HG03342 (cell line): ENCODE measurements around the gene PUS1.
"Not testable (repeated sequence)": the region's sequence is repeated elsewhere in the genome, so short reads cannot be mapped to it uniquely, and the experiment has no call there.

Experiments used
- ATAC-seq: cut with Tn5 transposase; IDR thresholded peaks from one replicate; pipeline ENCODE4 v1.9.1; 2021; ENCODE audit warnings: mild to moderate bottlenecking, moderate library complexity; ENCODE audit not compliant: unreplicated experiment

The PUS1 gene

DNA sequence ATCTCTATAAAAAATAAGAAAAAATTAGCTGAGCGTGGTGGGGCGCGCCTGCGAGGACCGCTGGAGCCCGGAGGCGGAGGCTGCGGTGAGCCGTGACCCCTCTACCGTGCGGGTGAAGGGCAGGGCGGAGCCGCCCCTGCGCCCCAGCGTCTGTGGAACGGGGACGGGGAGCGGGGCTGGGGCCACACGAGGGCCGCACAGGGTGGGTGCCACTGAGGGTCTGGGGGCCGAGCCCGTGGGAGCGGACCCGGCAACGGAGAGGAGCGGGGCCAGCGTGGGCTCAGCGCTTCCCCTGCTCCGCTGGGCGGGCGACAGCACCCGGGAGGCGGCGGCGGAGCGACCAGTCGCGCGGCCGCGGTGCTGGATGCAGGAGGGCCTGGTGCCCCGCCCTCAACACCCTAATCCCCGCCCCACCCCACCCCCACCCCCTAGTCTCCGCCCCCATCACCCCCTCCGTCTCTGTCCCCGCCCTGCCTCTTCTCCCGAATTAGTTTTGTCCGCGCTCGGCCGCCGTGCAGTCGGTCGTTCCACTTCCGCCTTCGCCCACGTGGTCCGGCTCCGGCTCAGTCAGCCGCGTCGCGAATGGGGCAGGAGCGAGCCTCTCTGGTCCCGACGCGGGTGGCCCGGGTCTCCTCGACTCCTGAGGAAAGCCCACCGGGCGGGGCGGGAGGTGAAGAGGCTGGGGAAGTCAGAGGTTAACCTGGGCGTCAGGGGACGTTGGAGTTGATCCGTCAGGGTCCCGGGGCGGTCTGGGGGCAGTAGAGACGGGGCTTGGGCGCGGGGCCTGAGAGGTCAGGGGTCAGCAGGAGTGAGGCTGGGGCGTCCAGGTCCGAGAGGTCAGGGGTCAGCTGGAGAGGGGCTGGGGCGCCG lies at the start of gene PUS1:
Gene PUS1 (plus strand): TSS at position 566 of the 870 bp plus-strand sequence. CDS start 447 bp downstream, outside the sequence.
- ATAC-seq, result peak; percentile 61

DNA sequence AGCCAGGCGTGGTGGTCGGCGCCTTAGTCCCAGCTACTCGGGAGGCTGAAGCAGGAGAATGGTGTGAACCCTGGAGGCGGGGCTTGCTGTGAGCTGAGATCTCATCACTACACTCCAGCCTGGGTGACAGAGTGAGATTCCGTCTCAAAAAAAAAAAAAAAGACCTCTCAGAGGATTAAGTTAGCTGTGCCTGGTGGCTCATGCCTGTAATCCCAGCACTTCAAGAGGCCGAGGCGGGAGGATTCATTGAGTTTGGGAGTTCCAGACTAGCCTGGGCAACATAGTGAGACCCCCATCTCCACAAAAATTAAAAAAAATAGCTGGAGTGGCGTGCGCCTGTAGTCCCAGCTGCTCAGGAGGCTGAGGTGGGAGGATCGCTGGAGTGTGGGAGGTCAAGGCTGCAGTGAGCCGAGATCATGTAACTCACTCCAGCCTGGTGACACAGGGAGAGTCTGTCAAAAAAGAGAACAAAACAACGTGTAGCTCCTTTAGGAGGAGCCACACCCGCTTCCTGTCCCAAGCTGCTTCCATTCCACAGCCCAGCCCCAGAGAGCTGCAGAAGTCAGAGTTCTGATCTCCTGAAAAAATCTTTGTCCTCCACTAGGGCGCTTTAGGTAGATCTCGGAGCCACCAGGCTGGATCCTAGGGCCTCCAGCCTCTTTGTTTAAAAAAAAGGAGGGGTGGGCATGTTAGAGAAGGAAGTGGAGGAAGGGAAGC lies 46.1 kb upstream of the PUS1 start:
- no peak for ATAC-seq

DNA sequence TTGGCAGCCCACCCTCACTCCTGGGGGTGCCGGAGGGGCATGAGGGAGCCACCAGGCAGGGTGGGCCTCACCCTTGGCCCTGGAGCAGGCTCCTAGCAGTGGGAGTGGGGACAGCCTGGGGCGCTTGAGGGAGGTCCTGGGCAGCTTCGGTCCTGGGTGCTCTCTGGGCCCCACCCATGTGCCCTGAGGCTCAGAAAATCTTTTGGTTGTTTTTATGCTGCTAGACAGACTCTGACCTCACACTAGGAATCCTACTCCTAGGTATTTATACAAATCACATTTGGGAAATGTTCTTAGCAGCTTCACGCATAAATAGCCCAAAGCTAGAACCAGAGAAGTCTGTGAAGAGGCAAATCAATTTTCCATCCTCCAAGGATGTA lies 45.6 kb upstream of the PUS1 start:
- ATAC-seq, result no peak

DNA sequence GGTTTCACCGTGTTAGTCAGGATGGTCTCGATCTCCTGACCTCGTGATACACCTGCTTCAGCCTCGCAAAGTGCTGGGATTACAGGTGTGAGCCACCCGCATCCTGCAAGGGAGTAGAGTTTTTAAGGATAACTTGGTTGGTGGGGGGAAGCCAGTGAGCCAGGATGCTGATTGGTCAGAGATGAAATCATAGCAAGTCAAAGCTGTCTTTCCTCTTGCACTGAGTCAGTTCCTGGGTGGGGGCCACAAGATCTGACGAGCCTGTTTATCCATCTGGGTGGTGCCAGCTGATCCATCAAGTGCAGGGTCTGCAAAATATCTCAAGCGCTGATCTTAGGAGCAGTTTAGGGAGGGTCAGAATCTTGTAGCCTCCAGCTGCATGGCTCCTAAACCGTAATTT lies 44.0 kb upstream of the PUS1 start:
- not testable (repeated sequence) for ATAC-seq

DNA sequence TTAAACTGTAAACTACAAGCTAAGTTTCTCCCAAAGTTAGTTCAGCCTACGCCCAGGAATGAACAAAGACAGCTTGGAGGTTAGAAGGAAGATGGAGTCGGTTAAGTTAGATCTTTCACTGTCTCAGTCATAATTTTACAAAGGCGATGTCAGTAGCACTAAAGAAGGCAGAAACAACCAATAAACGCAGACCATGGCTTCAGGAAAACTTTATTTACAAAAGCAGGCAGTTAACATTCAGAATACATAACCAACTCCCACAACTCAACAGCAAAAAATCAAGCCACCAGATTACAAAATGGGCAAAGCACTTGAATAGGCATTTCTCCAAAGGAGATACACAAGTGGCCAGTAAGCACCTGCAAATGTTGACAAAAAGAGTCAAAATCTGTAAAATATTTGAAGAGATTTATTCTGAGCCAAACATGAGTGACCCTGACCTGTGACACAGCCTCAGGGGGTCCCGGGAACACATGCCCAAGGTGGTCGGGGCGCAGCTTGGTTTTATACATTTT lies 43.5 kb upstream of the PUS1 start:
- ATAC-seq, result no peak

DNA sequence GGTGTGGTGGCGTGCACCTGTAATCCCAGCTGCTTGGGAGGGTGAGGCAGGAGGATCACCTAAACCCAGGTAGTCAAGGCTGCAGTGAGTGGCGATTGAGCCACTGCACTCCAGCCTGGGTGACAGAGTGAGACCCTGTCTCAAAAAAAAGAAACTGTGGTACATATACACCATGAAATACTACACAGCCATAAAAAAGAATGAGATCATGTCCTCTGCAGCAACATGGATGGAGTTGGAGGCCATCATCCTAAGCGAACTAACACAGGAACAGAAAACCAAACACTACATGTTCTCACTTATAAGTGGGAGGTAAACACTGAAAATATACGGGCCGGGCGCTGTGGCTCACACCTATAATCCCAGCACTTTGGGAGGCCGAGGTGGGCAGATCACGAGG lies 37.4 kb upstream of the PUS1 start:
- not testable (repeated sequence) for ATAC-seq

DNA sequence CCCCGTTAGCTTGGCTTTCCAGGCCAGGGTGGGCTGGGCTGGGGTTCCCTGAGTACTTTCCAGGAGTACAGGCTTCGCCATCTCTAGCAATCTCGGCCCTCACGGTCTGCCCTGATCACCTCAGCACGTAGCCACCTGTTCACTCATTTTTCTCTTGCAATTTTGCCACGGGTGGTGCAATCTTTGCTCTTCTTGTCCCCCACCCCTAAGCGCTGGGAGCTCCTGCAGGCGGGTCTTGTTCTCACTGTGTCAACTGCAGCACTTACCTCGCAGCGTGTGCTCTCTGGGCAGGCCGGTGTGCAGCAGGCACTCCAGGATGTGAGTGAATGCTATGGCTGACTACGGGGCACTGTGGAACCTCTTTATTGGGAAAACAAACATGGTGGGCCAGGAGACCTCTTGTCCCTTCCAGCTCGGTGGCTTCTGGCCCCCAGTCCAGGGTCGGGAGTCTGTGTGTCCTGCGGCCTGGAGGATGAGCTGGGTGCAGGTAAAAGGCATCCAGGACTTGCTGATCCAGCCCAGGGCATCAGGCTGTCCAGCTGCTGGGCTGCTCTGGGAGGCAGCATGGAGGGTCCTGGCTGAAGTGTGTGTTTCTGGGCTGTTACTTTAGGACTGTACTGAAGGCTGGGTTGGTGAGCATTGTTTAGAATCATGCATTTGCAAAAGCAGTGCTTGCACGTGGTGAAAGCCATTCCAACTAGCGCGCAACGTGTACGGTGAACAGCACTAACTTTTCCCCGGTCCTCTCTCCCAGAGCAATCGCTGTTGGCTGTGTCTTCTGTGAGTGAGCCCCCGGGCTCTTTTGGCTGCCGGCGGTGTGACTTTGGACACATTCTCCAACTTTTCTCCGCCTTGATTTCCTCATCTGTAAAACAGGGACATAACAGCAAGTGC lies 36.1 kb upstream of the PUS1 start:
- ATAC-seq, result no peak

DNA sequence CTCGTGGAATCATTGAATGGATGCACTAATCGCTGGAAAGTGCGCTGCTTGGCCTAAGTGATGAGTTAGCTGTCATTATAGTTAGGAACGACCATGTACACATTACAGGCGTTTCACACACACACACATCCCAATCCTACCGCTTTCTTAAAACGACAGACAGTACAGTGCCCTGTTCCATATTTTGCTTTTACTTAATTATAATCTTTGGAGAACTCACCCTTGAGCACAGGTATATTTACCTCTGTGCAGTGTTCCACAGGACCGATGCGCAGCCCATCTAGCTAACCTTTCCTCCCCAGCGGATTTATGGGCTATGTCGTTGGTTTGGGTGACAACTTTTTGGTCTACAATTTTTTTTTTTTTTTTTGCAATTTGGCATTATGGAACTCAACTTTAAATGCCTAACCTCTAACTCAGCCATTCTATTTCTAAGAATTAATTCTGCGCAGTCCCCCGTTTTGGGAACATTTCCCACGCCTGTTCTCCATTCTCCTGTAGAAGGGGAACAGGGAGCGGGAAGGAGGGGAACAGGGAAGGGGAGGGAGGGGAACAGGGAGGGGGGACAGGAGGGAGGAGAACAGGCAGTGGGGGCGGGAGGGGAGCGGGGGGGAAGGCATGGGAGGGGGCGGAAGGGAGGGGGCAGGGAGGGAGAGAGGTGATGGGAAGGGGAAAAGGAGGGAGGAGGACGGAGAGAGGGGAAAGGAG lies 35.3 kb upstream of the PUS1 start:
- ATAC-seq, result no peak

DNA sequence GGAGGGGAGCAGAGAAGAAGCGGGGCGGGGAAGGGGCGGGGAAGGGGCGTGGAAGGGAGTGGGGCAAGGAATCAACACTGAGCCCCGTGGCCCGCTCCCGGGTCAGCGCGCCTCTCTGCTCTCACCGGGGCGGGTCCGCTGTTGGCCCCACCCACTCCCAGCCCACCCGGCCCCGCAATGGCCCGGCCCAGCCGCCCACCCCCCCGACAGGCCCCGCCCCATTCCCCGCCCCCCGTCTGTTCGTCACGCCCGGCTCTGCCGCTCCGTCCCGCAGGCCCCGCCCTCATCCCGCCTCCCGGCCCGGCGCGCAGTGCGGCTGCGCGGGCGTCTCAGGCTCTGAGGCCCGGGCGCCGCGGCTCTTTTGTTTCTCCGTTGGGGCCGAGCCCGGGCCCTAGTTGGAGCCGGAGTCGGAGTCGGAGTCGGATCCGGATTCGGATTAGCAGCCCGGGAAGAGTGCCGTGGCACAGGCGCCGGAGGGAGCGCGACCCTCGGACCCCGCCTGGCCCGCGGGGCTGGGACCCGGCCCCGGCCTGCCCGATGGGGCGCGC lies 34.7 kb upstream of the PUS1 start, which contains the start of gene ULK1:
Gene ULK1 (plus strand): TSS at position 310 of the 548 bp plus-strand sequence. CDS start 380 bp downstream, outside the sequence.
- ATAC-seq, result peak; percentile 72

DNA sequence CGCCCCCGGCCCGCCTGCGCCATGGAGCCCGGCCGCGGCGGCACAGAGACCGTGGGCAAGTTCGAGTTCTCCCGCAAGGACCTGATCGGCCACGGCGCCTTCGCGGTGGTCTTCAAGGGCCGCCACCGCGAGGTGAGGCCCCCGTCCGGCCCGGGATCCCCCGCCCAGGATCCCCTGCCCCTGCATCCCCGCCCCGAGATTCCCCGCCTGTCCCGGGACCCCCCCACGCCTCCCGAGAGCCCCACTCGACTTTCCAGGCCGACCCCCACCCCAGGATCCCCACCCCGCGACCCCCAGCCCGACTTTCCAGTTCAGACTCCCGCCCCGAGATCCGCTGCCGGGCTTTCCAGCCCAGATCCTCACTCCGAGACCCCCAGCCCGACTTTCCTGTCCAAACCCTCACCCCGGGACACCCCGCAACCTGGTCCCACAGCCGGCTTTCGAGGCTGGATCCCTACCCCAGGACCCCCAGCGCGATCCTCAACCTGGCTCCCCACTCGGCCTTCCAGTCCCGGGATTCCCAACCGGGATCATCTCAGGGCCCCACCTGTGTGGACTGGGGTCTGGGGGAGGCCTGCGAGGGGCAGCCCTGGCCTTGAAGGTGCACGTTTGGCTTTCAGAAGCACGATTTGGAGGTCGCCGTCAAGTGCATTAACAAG lies 34.0 kb upstream of the PUS1 start:
- ATAC-seq, result peak; percentile 6

DNA sequence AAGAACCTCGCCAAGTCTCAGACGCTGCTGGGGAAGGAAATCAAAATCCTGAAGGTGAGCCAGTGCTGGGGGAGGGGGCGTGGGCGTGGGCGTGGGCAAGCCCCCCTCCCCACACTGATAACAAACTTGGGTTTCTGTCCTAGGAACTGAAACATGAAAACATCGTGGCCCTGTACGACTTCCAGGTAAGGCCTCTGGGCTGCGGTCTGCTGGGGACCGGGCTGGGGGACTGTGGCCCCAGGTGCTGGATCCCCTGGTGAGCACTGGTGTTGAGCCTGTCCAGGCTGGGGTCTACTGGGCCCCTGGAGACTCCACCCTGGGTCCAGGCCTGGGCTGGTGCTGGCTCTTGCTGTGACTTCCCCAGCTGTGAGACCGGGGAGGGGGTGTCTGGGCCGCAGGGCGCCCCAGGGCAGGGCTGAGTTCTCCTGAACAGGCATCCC lies 33.4 kb upstream of the PUS1 start:
- peak; percentile 21 for ATAC-seq

DNA sequence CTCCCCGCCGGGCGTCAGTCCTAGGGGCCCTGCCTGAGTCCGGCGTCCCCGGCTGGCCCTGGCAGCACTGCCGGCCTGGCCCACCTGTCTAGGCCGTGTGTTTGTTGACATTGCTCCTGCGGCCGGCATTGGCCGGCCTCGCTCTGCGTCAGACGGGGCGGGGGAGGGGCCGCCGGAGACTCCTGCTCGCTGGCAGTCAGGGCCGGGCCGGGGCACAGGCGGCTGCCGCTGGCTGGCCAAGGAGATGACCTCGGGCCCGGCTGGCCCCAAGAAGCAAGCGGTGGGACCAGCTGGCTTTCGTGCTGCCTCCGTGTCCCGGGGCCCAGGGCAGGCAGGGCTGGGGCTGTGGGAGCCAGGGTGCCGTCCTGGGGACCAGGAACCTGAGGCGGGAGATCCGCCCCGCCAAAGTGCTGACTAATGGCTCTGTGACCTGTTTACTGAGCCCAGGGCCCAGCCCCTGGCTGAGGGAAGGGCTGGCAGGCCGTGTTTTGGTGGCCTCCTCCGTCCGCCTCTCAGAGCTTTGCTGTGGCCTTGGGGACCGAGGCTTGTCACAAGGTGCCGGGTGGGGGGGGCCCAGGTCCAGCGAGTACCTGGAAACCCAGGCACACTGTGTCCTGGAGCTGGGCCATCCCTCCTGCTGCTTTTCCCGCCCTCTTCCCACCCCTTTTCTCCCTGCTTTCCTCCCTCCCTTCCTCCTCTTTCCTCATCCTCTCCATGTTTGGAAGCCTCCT lies 32.8 kb upstream of the PUS1 start:
- ATAC-seq, result peak; percentile 64

DNA sequence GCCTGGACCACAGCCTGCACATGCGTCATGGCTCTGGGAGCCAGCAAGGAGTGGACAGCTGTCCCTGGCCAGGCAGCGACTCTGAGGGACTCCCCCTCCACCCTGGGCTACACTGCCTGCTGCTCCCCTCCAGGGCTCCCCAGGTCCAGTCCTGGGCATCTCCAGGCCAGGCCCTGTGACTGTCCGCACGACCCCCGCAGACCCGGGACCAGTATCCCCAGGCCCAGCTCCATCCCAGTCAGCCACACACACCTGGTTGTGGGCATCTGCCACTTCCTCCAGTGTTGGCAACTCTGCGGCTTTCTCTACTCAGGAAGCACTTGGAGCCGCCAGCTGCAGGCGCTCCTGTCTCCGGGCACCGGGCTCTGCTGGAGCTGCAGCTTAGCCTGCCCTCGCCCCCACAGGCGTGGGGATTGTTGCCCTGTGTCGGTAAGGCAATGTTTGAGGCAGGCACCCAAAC lies 32.2 kb upstream of the PUS1 start:
- no peak for ATAC-seq

DNA sequence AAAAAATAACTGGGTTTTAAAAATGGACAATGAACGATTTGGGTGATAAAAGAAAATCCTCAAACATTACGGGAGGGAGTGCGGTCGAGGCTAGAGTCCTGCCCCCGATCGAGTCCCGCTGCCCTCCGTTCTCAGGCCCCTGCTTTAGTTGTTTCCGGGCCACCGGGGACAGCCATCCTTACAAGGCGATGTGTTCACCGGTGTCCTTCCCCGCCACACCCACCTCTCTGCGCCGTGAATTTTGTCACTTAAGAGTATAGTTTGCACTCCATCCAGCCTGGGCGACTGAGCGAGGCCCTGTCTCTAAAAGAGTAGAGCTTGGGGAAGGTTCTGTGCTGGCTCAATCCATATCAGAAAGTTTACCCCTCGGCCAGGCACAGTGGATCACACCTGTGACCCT lies 31.8 kb upstream of the PUS1 start:
- no peak for ATAC-seq

DNA sequence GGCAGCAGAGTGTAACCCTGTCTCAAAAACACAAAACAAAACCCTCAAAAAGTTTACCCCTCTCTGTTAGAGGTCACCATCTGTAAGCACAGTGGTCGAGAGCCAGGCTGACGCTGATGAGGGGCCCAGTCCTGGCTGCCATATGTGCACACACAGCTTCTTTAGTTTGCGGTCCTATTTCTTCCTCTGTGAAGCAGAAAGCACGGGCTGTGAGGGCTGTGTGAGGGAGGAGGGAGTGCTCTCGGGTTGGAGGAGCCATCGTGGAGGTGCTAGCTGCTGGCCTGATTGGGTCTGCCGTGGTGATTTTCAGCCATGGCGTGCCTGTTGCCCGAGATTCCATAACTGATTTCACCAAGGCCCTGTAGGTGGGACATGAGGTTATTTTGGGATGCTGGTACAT lies 31.2 kb upstream of the PUS1 start:
- no peak for ATAC-seq

DNA sequence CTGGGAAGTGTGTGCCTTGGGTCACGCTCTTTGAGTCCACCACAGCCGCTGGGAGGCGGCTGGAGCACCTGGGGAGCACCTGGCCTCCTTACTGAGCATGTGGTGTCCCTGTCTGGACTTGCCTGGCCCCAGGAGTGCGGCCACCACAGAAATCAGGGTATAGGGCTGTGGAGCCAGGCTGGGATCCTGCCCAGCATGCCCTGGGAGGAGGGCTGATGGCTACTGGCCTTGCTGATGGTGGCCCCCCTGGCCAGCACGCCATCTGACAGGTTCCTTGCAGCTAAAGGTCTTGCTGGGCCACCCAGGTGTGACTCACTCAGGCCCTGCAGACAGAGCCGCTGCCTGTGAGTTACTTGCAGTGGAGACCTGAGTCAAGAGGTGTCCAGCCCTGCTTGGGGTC lies 28.7 kb upstream of the PUS1 start:
- ATAC-seq, result no peak

DNA sequence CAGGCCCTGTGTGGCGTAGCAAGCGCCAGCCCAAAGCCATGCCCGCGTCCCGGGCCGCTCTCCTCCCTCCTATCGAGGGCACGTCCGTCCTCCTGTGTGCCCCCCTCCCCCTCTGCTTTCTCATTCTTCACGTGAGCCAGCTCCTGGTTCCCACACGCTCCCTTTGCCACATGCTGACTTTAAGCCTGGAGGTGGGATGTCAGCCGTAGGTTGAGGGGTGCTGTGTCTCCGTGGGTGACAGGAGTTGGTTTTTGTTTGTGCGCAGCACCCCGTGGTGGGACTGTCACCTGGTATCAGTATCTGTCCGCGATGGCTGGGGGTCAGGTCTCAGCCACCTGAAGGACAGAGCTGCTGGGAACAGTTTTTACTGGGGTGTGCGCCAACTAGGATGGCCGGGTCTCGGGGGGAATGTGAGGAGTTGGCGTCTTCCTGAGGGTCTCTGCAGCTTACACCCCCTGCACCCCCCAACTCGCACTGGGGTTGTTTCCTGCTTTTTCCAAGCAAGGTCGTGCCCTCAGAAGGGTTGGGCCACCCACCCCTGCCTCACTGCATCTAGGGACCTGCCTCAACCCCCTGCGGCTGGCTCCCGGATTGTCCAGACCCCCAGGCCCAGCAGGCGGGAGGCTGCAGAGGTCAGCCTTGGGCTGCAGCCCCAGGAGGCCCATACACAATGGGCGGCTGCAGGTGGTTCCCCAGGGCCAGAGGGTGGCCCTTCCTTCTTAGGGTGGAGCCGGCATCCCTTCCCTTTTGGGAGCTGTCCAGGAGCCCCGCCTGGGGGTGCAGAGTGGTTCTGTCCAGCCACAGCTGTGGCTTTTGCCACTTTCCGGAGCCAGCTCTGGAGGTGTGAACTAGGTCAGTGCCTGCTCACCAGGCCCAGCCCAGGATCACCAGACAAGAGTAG lies 27.4 kb upstream of the PUS1 start:
- ATAC-seq, result no peak
